Measurements from ENCODE around the gene ANKMY2.

DNA sequence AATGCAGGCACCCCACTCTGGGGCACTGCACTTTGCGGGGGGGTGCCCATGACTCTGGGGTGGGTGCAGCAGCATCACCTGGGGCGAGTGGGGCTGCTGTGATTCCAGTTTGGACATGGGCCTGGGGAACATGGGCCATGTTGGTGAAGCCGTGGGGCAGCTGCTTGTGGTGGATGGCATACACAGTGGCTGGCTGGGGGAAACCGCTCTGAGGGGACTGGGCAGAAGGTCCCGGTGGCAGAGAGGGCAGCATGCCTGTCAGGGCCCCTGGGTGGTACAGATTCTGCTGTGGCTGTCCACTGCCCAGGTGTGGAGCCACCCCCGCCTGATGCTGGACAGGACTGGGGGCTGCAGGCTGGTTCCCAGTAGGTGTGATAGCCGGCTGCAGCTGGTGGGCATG, 61.7 kb downstream of the ANKMY2 start:
- TF ChIP-seq, protein P1, sequence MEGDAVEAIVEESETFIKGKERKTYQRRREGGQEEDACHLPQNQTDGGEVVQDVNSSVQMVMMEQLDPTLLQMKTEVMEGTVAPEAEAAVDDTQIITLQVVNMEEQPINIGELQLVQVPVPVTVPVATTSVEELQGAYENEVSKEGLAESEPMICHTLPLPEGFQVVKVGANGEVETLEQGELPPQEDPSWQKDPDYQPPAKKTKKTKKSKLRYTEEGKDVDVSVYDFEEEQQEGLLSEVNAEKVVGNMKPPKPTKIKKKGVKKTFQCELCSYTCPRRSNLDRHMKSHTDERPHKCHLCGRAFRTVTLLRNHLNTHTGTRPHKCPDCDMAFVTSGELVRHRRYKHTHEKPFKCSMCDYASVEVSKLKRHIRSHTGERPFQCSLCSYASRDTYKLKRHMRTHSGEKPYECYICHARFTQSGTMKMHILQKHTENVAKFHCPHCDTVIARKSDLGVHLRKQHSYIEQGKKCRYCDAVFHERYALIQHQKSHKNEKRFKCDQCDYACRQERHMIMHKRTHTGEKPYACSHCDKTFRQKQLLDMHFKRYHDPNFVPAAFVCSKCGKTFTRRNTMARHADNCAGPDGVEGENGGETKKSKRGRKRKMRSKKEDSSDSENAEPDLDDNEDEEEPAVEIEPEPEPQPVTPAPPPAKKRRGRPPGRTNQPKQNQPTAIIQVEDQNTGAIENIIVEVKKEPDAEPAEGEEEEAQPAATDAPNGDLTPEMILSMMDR (IDR thresholded peaks at IDR 0.05) = no peak
- TF ChIP-seq EZH2 (IDR thresholded peaks at IDR 0.05) = no peak
- TF ChIP-seq EZH2phosphoT487 (IDR thresholded peaks at IDR 0.05) = no peak
